Fibroblast of mammary gland (primary cell): ENCODE results near the gene CYLD.

Experiments
- DNase-seq: peaks from one replicate; pipeline ENCODE4 v3.0.0-alpha.2; 2010; ENCODE audit warnings: low read depth
- H3K4me3 ChIP-seq: 2 replicates; pipeline ENCODE4 v1.5.1; 2011; ENCODE audit warnings: low read depth, mild to moderate bottlenecking, low read length, moderate library complexity; ENCODE audit not compliant: control insufficient read depth
- CTCF ChIP-seq: conservative IDR thresholded peaks from 2 replicates; pipeline ENCODE4 v1.5.1; 2011; ENCODE audit warnings: low read depth, low read length, inconsistent platforms; ENCODE audit not compliant: control insufficient read depth, insufficient read depth

Gene CYLD

GRCh38 chr16:50820225-50820624, 78.3 kb downstream of the CYLD start:
- H3K4me3 ChIP-seq = no peak overlapping the region
- DNase-seq = no peak
- TF ChIP-seq CTCF = no peak

GRCh38 chr16:50821586-50821985, 79.7 kb downstream of the CYLD start:
- peak; percentile 6 for TF ChIP-seq CTCF
- peak; percentile 18 for DNase-seq
- no peak overlapping the region for H3K4me3 ChIP-seq

- TF ChIP-seq CTCF = no peak
- no peak overlapping the region for H3K4me3 ChIP-seq
- no peak for DNase-seq
Observed at GRCh38 chr16:50822671-50823070, 80.8 kb downstream of the CYLD start.

GRCh38 chr16:50826797-50827316, 85.0 kb downstream of the CYLD start:
- H3K4me3 ChIP-seq = no peak overlapping the region
- TF ChIP-seq CTCF = no peak
- DNase-seq = no peak

GRCh38 chr16:50828164-50828702, 86.3 kb downstream of the CYLD start:
- H3K4me3 ChIP-seq = no peak overlapping the region
- no peak for DNase-seq
- TF ChIP-seq CTCF = no peak

GRCh38 chr16:50830698-50831097, 88.8 kb downstream of the CYLD start:
- H3K4me3 ChIP-seq = no peak overlapping the region
- no peak for DNase-seq
- no peak for TF ChIP-seq CTCF

GRCh38 chr16:50831751-50832150, 89.9 kb downstream of the CYLD start:
- TF ChIP-seq CTCF = no peak
- no peak for DNase-seq
- no peak overlapping the region for H3K4me3 ChIP-seq
